ENCODE results near the gene PER2.

- TF ChIP-seq CTCF (IDR thresholded peaks at IDR 0.05) (no peak), POLR2A (IDR thresholded peaks at IDR 0.05) (no peak), EP300 (IDR thresholded peaks at IDR 0.05) (no peak)
Measured at GRCh38 chr2:238262496-238263122, 25.8 kb downstream of the PER2 start.
